Measurements from ENCODE around the gene ADGRG6.

- TF ChIP-seq, protein P1, sequence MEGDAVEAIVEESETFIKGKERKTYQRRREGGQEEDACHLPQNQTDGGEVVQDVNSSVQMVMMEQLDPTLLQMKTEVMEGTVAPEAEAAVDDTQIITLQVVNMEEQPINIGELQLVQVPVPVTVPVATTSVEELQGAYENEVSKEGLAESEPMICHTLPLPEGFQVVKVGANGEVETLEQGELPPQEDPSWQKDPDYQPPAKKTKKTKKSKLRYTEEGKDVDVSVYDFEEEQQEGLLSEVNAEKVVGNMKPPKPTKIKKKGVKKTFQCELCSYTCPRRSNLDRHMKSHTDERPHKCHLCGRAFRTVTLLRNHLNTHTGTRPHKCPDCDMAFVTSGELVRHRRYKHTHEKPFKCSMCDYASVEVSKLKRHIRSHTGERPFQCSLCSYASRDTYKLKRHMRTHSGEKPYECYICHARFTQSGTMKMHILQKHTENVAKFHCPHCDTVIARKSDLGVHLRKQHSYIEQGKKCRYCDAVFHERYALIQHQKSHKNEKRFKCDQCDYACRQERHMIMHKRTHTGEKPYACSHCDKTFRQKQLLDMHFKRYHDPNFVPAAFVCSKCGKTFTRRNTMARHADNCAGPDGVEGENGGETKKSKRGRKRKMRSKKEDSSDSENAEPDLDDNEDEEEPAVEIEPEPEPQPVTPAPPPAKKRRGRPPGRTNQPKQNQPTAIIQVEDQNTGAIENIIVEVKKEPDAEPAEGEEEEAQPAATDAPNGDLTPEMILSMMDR (IDR thresholded peaks at IDR 0.05) = no peak
- TF ChIP-seq POLR2A (IDR thresholded peaks at IDR 0.05) = no peak
These were observed 43.5 kb upstream of the ADGRG6 start for GRCh38 chr6:142258305-142258704.

Data from Peyer's patch (tissue), 4 donors.